ENCODE data around the gene PHF23.

DNA sequence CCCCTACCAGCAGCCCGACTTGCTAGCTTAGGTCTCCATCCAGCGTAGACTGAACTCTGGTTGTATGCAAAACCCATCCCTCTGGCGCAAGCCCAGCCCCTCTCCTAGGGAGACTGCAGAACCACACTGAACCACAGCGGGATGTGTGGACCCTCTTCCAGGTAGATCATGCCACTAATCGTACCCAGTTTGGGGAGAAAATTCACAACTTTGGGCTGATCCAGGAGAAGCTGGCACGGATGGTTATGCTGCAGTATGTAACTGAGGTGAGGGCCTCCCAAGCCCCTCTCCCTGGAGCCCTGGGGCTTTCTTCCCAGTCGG, 16.3 kb downstream of the PHF23 start:
- TF ChIP-seq, protein P1, sequence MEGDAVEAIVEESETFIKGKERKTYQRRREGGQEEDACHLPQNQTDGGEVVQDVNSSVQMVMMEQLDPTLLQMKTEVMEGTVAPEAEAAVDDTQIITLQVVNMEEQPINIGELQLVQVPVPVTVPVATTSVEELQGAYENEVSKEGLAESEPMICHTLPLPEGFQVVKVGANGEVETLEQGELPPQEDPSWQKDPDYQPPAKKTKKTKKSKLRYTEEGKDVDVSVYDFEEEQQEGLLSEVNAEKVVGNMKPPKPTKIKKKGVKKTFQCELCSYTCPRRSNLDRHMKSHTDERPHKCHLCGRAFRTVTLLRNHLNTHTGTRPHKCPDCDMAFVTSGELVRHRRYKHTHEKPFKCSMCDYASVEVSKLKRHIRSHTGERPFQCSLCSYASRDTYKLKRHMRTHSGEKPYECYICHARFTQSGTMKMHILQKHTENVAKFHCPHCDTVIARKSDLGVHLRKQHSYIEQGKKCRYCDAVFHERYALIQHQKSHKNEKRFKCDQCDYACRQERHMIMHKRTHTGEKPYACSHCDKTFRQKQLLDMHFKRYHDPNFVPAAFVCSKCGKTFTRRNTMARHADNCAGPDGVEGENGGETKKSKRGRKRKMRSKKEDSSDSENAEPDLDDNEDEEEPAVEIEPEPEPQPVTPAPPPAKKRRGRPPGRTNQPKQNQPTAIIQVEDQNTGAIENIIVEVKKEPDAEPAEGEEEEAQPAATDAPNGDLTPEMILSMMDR (conservative IDR thresholded peaks at IDR 0.05 in 1 of 2, IDR thresholded peaks at IDR 0.05 in 1 of 2; ENCODE audit: low read depth in 1 of 2, low read length in 2 of 2), result no peak
- TF ChIP-seq EZH2 (IDR thresholded peaks at IDR 0.05; ENCODE audit: low read length, missing control alignments), result no peak
